Kasumi-1 (cell line): Measurements from ENCODE around the gene DNMT3A.

Experiments used
- DNase-seq, 2 experiments: peaks; one replicate each; lab custom pipeline; 2025; lab: John Stamatoyannopoulos, UW

Gene DNMT3A

DNA sequence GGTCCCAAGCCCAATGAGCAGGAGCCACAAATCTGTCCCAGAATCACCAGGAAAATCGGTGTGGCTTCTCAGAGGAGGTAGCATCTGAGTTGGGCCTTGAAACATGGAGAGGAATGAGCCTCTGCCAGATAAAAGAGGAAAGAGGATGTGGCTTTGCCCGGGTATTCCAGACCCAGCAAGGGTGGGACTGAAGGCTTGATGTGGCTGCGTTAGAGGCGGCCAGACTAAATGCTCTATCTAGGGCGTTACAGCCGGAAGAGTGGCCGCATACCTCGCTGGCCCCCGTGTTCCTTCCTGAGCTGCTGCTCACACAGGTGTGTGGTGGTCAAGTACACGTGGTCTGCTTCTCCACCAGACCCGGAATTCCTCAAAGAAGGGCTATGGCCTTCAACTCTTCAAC lies 139.4 kb downstream of the DNMT3A start:
- no peak for DNase-seq

DNA sequence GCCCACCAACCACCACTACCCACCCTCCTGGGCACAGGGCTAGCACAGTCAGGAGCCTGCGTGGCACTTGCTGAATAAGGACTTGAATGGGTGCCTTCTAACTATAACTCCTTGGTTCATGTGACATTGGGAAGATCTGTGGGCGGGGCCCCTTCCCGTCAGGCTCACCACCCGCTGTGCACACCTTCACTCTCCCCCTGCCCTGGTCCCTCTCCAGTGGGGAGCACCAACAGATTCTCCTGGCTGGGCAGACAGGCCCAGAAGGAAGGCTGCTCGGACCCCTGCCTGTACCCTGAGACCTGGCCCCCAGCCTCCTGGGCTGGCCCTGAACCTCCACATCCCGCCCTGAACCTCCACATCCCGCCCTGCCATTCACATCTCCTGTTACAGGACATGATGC lies 139.9 kb downstream of the DNMT3A start:
- DNase-seq, result no peak

DNA sequence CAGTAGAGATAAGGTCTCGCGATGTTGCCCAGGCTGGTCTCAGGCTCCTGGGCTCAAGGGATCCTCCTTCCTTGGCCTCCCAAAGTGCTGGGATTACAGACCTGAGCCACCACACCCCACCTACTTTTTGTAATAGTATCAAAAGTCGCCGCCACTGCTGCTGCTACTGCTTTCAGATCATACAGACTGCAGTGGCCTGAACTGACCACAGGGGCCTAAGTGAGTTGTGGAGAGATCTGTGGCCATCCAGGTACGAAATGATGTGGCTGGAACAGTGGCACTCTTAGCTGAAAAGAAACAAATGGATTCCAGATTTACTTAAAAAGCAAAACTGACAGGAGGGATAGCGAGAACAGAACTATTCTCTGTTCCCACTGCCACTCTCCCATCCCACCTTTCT lies 140.5 kb downstream of the DNMT3A start:
- DNase-seq, result no peak

GRCh38 chr2:25198576-25198975 lies 143.1 kb downstream of the DNMT3A start:
- DNase-seq, result no peak

DNA sequence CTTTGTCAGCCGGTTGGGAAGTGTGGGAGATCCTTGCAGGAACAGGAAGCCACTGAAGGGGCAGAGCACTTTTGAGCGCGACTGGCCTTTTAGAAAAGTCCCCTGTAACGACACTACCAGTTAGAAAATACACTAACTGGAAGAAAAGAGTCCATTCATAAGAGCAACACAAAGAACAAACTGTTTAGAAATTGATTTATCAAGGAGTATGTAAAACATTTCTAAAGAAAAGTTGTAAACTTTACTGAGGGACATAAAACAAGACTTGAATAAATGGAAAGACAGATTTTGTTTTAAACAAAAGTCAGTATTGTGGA lies 143.6 kb downstream of the DNMT3A start:
- DNase-seq, result no peak

DNA sequence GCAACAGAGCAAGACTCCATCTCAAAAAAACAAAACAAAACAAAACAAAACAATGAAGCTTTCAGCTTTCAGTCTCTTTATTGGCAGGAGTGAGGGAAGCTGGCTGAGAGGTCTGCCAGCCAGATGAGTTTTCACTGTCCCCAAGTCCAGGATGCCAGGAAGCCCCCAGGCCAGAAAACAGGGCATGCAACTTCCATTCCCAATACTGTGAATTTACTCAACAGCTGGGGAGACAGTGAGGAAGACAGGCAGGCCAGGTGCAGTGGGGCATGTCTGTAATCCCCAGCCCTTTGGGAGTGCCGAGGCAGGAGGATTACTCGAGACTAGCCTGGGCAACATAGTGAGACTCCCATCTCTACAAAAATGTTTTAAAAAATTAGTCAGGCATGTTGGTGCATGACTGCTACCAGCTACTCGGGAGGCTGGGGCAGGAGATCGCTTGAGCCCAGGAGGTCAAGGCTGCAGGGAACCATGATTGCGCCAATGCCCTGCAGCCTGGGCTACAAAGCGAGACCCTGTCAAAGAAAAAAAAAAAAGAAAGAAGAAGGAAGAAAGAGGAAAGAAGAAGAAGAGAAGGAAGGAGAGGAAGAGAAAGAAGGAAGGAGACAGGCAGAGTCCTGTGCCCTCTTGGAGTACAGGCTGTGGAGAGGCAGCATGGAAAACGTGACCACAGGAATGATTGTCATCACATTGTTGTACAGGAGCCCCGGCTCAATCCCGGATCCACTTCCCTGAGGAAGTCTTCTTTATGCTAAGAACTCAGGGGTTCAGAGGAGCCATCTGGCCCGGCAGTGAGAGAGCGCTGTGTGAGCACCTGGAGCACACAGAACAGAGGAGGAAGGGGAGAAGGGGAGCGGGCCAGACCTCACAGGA lies 144.2 kb downstream of the DNMT3A start:
- no peak for DNase-seq

DNA sequence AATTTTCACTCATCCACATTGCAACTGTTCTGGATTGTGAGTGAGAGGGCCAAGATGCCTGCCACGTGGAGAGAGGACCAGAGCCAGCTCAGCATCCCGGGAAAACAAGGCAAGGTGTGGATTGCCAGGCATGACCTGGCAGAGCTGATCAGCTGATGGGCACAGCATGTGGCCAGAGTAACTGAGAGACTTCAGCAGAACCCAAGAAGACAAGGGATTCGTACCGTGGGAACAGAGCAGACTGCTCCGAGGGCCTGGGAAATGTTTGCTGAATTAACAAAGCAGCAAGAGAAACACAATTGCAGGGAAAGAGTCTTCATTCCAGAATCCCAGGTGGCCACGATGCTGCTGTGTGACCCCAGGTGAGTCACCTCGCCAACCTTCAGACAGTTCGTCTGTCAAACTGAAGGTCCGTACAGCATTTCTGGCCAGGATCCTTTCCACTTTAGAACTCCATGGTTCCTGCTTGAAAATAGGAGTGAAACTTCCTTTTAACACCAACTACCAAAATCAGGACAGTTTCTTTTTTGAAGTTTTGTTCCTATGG lies 147.1 kb downstream of the DNMT3A start:
- DNase-seq, result no peak

GRCh38 chr2:25190536-25190935 lies 151.2 kb downstream of the DNMT3A start:
- DNase-seq, result no peak

DNA sequence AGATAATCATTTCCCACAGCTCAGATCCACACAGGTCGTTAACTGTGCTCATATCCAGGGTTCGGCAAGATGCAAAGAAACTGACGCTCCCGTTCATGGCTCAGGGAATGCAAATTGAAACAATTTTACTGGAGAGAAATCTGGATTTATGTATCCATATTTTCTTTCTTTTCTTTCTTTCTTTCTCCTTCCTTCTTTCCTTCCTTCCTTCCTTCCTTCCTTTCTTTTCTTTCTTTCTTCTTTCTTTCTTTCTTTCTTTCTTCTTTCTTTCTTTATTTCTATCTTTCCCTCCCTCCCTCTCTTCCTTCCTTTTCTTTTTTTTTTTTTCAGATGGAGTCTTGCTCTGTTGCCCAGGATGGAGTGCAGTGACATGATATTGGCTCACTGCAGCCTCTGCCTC lies 153.3 kb downstream of the DNMT3A start:
- DNase-seq, result no peak

- no peak for DNase-seq
Measured at GRCh38 chr2:25187729-25188350, 153.9 kb downstream of the DNMT3A start.

GRCh38 chr2:25184254-25184653 lies 157.5 kb downstream of the DNMT3A start:
- no peak for DNase-seq

DNA sequence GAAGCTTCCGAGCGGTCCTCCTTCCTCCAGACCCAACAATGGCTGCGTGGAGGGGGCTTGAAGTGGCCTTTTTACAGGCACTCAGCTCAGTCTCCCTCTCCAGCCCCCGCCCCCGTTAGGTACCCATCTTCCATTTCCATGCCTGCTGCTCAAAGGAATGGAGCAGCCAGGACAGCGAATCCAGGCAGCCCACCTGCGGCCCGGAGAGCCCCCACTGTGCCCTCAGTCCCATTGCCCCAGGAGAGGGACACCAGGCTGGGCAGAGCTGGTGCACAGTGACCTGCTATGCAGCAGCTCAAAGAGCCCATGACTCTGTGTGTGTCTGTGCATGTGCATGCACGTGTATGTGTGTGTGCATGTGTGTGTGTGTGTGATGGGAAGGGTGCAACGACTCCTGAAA lies 162.7 kb downstream of the DNMT3A start:
- no peak for DNase-seq
